EL (cell line): ENCODE results near the gene REXO4.
A peak's percentile ranks its signal among the peaks of the same experiment; 100 is the strongest.

Source experiments
- DNase-seq: peaks from one replicate; pipeline ENCODE4 v3.0.0-alpha.2; 2016

Gene REXO4

GRCh38 chr9:133448487-133448972 lies 30.7 kb upstream of the REXO4 start:
- DNase-seq: no peak

DNA sequence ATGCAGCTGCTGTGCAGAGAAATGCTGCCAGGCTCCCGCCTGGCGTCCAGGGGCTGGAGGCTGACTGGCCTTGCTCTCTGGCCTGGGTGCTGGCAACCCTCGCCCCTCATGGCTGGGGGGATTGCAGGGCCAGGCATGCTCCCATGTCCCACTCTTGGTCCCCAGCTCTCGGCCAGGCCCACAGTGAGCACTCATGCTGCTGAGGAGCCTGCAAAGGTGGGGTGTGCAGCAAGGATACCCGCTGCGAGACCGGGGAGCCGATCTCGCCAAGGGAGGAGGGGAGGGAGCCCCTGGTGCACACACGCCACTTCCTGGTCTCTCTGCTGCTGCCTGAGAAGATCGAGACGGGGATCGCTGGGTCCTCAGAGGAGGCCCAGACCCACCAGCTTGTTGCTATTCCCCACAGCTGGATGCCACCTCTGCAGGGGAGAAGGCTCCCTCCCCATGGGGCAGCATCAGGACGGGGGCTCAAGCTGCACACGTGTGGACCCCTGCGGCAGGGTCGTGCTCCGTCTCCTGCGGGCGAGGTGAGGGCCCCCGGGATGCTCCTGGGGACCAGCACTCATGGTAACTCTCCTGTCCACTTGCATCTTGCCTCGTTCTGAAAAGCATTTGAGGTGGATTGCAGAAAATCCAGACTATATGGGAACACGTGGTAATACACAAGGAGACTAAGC lies 27.6 kb upstream of the REXO4 start:
- no peak for DNase-seq

DNA sequence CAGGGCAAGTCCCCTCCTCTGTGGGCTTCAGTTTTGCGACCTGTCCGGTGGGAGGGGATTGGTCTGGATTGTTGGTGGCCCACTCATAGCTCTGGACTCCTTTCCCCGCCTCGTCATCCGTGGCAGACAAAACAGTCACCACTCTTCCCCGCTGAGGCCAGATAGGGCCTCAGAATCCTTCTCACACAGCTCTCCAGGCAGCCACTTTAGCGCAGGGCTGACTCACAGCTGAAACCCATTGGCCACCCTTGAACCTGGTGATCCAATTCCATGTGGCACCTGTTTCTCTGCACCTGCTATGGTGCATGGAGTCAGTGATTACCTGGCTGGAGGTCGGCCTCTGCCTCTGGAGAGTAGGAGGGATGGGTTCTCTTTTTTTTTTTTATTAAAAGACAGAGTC lies 26.2 kb upstream of the REXO4 start:
- peak; percentile 31 for DNase-seq

- no peak for DNase-seq
Measured at GRCh38 chr9:133443248-133443647, 25.4 kb upstream of the REXO4 start.

GRCh38 chr9:133441571-133441970 lies 23.8 kb upstream of the REXO4 start:
- DNase-seq: no peak

DNA sequence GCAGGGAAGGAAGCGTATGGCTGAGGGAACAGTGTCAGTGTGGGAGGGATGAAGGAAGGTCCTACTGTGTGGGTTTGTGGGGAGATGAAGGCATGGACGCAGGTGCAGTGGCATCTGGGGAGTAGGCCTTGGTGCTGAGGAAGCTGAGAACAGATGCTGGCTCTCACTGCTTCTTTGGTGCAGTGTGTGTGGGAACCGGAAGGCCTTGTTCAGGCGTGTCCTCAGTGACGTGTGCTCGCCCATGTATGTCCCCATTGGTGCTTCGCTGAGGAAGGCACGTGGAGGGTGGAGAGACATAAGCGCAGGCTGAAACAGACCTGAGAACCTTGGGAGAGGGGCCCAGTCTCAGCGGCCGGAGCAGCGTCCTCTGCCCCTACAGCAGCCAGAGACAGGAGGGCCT lies 23.1 kb upstream of the REXO4 start:
- DNase-seq: no peak

GRCh38 chr9:133439337-133439736 lies 21.5 kb upstream of the REXO4 start:
- no peak for DNase-seq

DNA sequence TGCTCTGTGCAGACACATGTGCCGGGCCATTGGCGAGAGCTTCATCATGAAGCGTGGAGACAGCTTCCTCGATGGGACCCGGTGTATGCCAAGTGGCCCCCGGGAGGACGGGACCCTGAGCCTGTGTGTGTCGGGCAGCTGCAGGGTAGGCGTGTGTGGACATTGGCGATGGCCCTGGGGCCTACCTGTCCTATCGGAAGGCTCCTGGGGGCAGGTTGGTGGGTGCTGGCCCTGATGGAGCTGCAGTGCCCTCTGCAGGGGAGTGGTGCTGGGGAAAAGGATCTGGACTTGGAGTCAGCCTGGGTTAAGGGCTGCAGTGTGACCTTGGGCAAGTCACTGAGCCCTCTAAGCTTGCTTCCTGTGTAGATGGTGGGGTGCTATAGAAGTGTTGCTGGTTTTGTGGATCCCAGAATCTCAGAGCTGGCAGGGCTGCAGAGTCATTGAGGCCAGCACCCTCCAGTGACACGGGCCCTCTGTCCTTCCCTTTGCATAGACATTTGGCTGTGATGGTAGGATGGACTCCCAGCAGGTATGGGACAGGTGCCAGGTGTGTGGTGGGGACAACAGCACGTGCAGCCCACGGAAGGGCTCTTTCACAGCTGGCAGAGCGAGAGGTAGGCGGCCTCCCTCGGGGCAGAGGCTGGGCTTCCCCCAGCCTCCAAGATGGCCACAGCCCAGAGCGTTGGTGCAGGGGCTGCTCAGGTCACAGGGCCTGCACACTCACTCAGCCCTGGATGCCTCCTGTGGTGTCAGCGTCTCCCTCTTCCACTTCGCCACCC lies 20.1 kb upstream of the REXO4 start:
- DNase-seq: no peak

- DNase-seq: no peak
Measured at GRCh38 chr9:133436681-133437080, 18.9 kb upstream of the REXO4 start.

GRCh38 chr9:133433351-133433843 lies 15.6 kb upstream of the REXO4 start:
- no peak for DNase-seq

DNA sequence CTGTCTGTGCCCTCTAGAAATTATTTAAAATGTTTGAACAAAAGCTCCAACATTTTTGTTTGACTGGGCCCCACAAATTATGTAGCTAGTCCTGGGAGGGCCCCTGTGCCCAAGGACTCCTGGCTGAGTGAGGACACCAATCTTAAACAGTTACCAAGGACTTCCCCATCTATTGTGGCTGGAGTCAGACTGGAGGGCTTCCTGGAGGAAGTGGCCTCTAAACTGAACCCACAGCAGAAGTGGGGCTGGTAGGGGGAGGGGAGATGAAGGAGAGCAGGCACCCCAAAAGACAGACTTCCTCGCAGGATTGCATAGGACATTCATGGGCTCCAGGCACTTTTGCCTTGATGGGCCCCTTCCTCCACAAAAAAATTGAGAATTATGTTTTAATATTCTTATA lies 12.4 kb upstream of the REXO4 start:
- no peak for DNase-seq

DNA sequence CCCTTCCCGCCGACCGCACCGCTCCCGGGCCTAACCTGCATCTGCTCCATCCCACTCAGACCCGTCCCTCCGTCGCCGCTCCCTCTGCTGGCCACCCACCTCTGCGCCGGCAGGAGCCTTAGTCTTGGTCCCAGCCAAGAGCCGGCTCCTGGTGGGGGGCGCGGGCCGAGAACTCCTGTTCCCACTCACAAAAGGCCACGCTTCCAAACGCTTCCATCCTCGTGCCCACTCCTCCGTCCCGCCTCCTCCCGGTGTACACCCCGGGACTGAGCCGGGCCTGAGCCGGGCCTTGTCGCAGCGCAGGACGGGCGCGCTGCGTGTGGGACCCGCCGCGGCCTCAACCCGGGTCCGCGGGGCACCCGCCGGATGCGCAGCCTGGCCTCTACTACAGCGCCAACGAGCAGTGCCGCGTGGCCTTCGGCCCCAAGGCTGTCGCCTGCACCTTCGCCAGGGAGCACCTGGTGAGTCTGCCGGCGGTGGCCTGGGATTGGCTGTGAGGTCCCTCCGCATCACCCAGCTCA lies 11.9 kb upstream of the REXO4 start:
- peak; percentile 27 for DNase-seq

GRCh38 chr9:133429214-133429613 lies 11.4 kb upstream of the REXO4 start:
- DNase-seq: no peak

- DNase-seq: no peak
Measured at GRCh38 chr9:133428617-133429101, 10.8 kb upstream of the REXO4 start.

DNA sequence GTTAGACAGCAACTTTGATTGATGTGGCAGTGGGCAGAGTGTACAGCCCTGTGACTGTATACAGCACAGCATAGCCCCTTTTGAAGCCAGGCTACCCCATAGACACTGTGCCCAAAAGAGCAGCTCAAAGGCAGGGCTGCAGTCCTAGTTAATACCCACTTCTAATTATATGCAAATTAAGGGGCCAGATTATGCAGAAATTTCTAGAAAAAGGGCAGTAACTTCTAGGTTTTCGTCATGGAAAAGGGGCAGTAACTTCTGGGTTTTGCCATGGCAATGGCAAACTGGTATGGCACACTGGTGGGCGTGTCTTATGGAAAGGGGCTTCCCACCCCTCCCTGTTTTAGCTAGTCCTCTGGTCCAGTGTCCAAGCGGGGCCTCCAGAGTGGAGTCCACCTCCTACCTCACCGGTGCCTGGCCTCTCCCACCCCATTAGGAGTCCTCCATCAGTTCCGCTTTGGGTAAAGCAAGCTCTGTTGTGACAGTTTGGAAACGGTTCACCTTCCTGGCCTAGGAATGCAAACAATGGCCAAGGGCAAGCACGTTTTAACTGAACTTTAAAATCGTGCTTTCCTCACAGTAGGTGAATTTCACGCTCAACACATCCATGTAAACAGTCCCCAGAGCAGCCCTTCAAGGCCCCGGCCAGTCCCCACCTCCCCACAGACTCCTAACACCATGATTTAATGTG lies 10.0 kb upstream of the REXO4 start:
- DNase-seq: no peak

- no peak for DNase-seq
Measured at GRCh38 chr9:133426011-133426410, 8.2 kb upstream of the REXO4 start.

DNA sequence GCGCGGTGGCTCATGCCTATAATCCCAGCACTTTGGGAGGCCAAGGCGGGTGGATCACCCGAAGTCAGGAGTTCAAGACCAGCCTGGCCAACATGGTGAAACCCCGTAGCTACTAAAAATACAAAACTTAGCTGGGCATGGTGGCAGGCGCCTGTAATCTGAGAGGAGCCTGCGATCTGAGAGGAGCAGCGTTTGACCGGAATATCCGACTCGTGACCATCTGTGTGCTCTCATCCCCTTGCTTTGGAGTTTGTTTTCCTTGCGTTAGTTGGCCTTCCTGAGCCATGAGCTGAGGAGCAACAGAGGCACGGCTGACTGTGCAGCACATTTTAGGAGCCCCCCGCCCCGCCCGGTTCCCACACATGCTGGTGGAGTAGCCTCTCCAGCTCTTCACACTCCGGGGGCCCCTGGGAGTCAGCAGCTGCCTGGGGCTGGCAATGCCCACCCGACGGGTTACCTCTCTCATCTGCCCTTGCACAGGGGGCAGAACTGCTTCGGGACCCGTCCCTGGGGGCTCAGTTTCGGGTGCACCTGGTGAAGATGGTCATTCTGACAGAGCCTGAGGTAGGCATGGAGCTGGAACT lies 7.3 kb upstream of the REXO4 start:
- no peak for DNase-seq

- DNase-seq: no peak
Measured at GRCh38 chr9:133424187-133424586, 6.4 kb upstream of the REXO4 start.

GRCh38 chr9:133423216-133423615 lies 5.4 kb upstream of the REXO4 start:
- DNase-seq: no peak

DNA sequence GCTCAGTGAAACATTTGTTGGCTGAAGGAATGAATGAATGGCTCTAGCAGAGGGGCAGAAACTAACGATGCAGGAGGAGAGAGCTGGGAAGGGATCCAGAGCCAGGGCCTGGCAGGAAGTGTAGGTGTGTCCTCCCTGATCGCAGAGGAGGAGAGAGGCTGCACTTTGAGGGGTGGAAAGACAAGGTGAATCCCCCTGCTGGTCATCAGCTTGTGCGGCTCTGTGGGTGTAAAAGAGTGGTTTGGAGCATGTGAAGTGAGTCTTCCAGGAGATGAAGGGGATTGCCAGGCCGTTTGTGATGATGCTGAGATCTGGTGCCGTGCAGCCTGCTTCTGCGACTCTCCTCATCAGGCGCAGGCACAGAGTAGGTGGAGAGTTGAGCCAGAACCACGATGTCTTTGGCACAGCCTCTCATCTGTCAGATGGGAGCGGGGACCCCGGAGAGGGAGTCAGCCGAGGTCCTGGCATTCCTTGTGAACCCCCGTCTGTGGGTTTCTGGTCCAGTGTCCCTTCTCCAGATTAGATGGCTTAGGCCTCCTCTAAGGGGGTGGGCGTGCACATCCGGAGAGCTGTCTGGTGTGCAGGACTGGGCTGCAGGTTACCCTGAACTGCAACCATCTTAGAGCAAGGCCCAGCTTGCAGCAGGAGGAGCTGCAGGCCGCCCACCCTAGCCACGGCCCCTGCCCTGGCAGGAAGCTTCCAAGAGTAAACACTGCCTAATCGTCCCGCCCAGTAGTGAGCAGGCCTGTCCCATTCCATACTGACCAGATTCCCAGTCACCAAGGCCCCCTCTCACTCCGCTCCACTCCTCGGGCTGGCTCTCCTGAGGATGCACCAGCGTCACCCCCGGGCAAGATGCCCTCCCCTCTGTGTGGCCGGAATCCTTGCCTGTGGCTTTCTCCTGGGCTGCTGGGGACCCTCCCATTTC lies 4.1 kb upstream of the REXO4 start, which contains the start of gene ADAMTS13:
Gene ADAMTS13, plus strand, starts transcription at position 753 of the 928 bp plus-strand sequence. Its CDS starts 77 bp downstream, at position 830.
- no peak for DNase-seq

GRCh38 chr9:133420392-133420827 lies 2.6 kb upstream of the REXO4 start:
- no peak for DNase-seq
